Measurements from ENCODE around the gene C18orf54. TPM values are rescaled to one million over a fixed set of nuclear protein-coding genes. Genes with fewer than 3 reads are reported as not detected.
"Not testable (repeated sequence)": the region's sequence is repeated elsewhere in the genome, so short reads cannot be mapped to it uniquely, and the experiment has no call there.

Gene C18orf54
- total RNA-seq = 20.8 and 21.4 TPM in 2 replicates
- 2.6 and 4.2 TPM in 2 replicates for polyA plus RNA-seq
- polyA plus RNA-seq (2011; cell fraction: cytosol; rRNA removed) = 4.5 and 4.8 TPM in 2 replicates
- polyA plus RNA-seq (2011; cell fraction: nucleus; rRNA removed) = 5.7 and 9.9 TPM in 2 replicates
- polyA plus RNA-seq (2012) = 5.7 and 10.7 TPM in 2 replicates
- polyA minus RNA-seq = 4.4 and 4.7 TPM in 2 replicates
- polyA minus RNA-seq (2011; cell fraction: cytosol; rRNA and poly(A)+ RNA removed) = 5.1 TPM
- 6.3 and 9.3 TPM in 2 replicates for polyA minus RNA-seq (2011; cell fraction: nucleus; rRNA and poly(A)+ RNA removed)
- percentile 76 among the genes with signal in this experiment for Bru-seq, nascent RNA
- BruChase-seq, experiment 1, labeled RNA remaining after a 6-hour chase = percentile 84 among the genes with signal in this experiment
- BruChase-seq, experiment 2, labeled RNA remaining after a 2-hour chase = percentile 77 among the genes with signal in this experiment
- long read RNA-seq, full-length matches to known transcripts = 15 of 25 reads
- long read RNA-seq, partial matches to known transcripts = 2 of 25 reads
- long read RNA-seq, other reads (novel, unspliced or antisense) = 8 of 25 reads

DNA sequence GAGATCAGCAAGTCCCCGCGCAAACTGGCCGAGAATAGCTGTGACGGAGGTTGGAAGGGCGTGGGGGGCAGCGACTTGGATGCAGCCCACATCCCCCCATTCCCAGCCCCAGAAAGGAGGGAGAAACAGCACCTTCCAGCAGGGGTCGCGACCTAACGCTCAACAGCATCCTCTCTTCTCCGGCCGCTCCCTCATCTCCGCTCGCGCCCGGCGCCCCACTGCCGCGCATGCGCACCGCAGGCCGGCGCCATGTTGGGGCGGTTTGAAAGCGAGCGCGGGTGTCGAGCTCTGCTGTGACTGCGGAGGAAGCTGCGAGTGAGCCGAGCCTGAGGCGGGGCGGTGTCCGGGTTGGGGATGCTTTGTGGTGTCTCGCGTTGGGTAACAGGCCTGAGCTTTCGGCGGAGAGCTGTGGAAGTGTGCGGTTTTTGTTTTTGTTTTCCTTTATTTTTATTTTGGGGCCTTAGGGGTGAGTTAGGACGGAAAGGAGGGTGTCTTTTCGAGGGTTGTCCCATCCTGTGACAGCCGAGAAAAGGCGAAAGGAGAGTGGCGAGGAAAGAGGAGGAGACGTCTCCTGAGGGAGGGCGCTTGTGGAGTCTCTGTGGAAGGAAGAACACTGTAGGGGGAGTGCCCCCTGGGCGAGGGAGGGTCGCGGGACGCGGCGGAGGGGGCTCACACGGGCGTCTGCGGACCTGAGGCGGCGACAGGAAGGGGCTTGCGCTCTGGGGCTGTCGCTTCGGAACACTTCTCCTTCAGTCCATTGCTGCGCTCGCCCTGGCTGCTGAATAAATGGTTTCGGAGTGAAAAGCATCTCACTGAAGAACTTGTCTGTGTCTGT, at the start of gene C18orf54, which contains the start of gene STARD6:
Gene C18orf54 (plus strand): TSS at position 247 of the 835 bp plus-strand sequence. CDS start 2,667 bp downstream, outside the sequence.
Gene STARD6 (minus strand): TSS at position 199 of the 835 bp plus-strand sequence. CDS start 3,285 bp downstream, outside the sequence.
- Histone ChIP-seq H3K9me3 (replicated peaks; ENCODE audit: control insufficient read depth, insufficient read depth, low read length) (no peaks in the 10 kb centered on the region), H2AFZ (ENCODE audit: low read depth, low read length) (peak within 1 kb of the TSS; percentile 98), H3K27ac (ENCODE audit: insufficient read depth, low read depth, low read length) (peak within 1 kb of the TSS; percentile 51), H4K20me1 (replicated peaks; ENCODE audit: control insufficient read depth, extremely low read depth, insufficient read depth, low read length) (no peaks in the 10 kb centered on the region), H3K9me1 (replicated peaks; ENCODE audit: control insufficient read depth, extremely low read depth, insufficient read depth, low read length) (no peaks in the 10 kb centered on the region), H3K79me2 (ENCODE audit: control insufficient read depth, insufficient read depth, low read length) (peaks cover 19% of the 10 kb centered on the region), H3K4me3 (replicated peaks in 1 of 3; ENCODE audit: insufficient read depth in 1 of 3, low read depth in 1 of 3, low read length in 3 of 3) (peak within 1 kb of the TSS; percentile 64 to 98 (median 79)), H3K4me2 (ENCODE audit: insufficient read depth, low read length) (peak within 1 kb of the TSS; percentile 99), H3K4me1 (ENCODE audit: control insufficient read depth, extremely low read depth, insufficient read depth, low read length) (peaks cover 11% of the 10 kb centered on the region), H3K27me3 (ENCODE audit: control insufficient read depth in 2 of 2, insufficient read depth in 2 of 2, low read length in 2 of 2) (no peaks in the 10 kb centered on the region), H3K9ac (replicated peaks; ENCODE audit: extremely low read depth, insufficient read depth, low read length) (peak within 1 kb of the TSS; percentile 78), H3K36me3 (ENCODE audit: control insufficient read depth in 2 of 2, extremely low read depth in 1 of 2, insufficient read depth in 2 of 2, low read length in 2 of 2) (peaks cover 0 to 5% of the 10 kb centered on the region in 2 experiments)
- dilution Hi-C loops (cut with MboI; ENCODE audit: extremely low pct_ligation_motif_present, low sequenced_read_pairs) = no loop called here
- TF ChIP-seq, protein P1, sequence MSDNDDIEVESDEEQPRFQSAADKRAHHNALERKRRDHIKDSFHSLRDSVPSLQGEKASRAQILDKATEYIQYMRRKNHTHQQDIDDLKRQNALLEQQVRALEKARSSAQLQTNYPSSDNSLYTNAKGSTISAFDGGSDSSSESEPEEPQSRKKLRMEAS (IDR thresholded peaks at IDR 0.05; ENCODE audit: insufficient read depth, insufficient read length) = peak; percentile 45
- TF ChIP-seq POLR2AphosphoS5 (IDR thresholded peaks at IDR 0.05; ENCODE audit: insufficient read depth, low read depth, low read length) = peak; percentile 79
- TF ChIP-seq, protein P2, sequence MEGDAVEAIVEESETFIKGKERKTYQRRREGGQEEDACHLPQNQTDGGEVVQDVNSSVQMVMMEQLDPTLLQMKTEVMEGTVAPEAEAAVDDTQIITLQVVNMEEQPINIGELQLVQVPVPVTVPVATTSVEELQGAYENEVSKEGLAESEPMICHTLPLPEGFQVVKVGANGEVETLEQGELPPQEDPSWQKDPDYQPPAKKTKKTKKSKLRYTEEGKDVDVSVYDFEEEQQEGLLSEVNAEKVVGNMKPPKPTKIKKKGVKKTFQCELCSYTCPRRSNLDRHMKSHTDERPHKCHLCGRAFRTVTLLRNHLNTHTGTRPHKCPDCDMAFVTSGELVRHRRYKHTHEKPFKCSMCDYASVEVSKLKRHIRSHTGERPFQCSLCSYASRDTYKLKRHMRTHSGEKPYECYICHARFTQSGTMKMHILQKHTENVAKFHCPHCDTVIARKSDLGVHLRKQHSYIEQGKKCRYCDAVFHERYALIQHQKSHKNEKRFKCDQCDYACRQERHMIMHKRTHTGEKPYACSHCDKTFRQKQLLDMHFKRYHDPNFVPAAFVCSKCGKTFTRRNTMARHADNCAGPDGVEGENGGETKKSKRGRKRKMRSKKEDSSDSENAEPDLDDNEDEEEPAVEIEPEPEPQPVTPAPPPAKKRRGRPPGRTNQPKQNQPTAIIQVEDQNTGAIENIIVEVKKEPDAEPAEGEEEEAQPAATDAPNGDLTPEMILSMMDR (IDR thresholded peaks at IDR 0.05; ENCODE audit: extremely low read depth in 1 of 2, insufficient read depth in 1 of 2, low read depth in 1 of 2, low read length in 2 of 2) = peak; percentile 22 to 23
- no peak for TF ChIP-seq EZH2 (IDR thresholded peaks at IDR 0.05; ENCODE audit: borderline replicate concordance, low read depth, low read length, severe bottlenecking)
- TF ChIP-seq GATA2 (IDR thresholded peaks at IDR 0.05; ENCODE audit: insufficient read depth, insufficient read length, low read depth, low read length) = no peak
- TF ChIP-seq JUN (IDR thresholded peaks at IDR 0.05; ENCODE audit: borderline replicate concordance, insufficient read depth, insufficient read length, low read depth) = no peak
- no peak for TF ChIP-seq FOS (IDR thresholded peaks at IDR 0.05; ENCODE audit: borderline replicate concordance, insufficient read depth, low read length)
- TF ChIP-seq MYC (IDR thresholded peaks at IDR 0.05; ENCODE audit: low read depth, low read length) = no peak
- peak; percentile 86 for TF ChIP-seq POLR2A (IDR thresholded peaks at IDR 0.05; ENCODE audit: low read depth, low read length)
- ChIA-PET CTCF (interaction anchor here (1.0 to 3.3 kb wide), 6 partner anchors 14 to 238 kb away, joined by 3 to 32 read pairs (median 5); partner anchors contain the start of gene MBD2), POLR2A (no interaction called here)
- BruUV-seq (replicated peaks) = no TSS peak
- FAIRE-seq (peak; percentile 67), DNase-seq (ENCODE audit: low read depth, low spot score) (peak; percentile 92)
- intact Hi-C loops (cut with micrococcal nuclease) = loop anchor here (1.0 to 5.0 kb wide), 5 partner anchors 30 to 209 kb away; partner anchors contain the start of gene MBD2

DNA sequence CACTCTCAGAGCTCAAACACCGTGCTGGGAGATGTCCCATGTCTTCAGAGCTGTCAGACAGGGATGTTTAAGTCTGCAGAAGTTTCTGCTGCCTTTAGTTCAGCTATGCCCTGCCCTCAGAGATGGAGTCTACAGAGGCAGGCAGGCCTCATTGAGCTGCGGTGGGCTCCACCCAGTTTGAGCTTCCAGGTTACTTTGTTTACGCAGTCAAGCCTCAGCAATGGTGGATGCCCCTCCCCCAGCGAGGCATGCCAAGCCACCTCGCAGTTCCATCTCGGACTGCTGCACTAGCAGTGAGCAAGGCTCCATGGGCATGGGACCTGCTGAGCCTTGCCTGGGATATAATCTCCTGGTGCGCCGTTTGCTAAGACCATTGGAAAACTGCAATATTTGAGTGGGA, 48.1 kb upstream of the C18orf54 start:
- dilution Hi-C loops (cut with MboI; ENCODE audit: extremely low pct_ligation_motif_present, low sequenced_read_pairs); intact Hi-C loops (cut with micrococcal nuclease); H2AFZ ChIP-seq (ENCODE audit: low read depth, low read length); H4K20me1 ChIP-seq (replicated peaks; ENCODE audit: control insufficient read depth, extremely low read depth, insufficient read depth, low read length); H3K9me3 ChIP-seq (replicated peaks; ENCODE audit: control insufficient read depth, insufficient read depth, low read length); H3K4me2 ChIP-seq (ENCODE audit: insufficient read depth, low read length); H3K9me1 ChIP-seq (replicated peaks; ENCODE audit: control insufficient read depth, extremely low read depth, insufficient read depth, low read length); POLR2A ChIA-PET; H3K9ac ChIP-seq (replicated peaks; ENCODE audit: extremely low read depth, insufficient read depth, low read length); H3K27me3 ChIP-seq (ENCODE audit: control insufficient read depth in 2 of 2, insufficient read depth in 2 of 2, low read length in 2 of 2); H3K79me2 ChIP-seq (ENCODE audit: control insufficient read depth, insufficient read depth, low read length); FAIRE-seq; H3K4me3 ChIP-seq (replicated peaks in 1 of 3; ENCODE audit: insufficient read depth in 1 of 3, low read depth in 1 of 3, low read length in 3 of 3); DNase-seq (ENCODE audit: low read depth, low spot score); CTCF ChIA-PET; H3K36me3 ChIP-seq (ENCODE audit: control insufficient read depth in 2 of 2, extremely low read depth in 1 of 2, insufficient read depth in 2 of 2, low read length in 2 of 2); H3K4me1 ChIP-seq (ENCODE audit: control insufficient read depth, extremely low read depth, insufficient read depth, low read length); H3K27ac ChIP-seq (ENCODE audit: insufficient read depth, low read depth, low read length); BruUV-seq (replicated peaks): not testable (repeated sequence)

All from endothelial cell of umbilical vein (primary cell).